ENCODE data around the gene UGT1A5.
"Not testable (repeated sequence)": the region's sequence is repeated elsewhere in the genome, so short reads cannot be mapped to it uniquely, and the experiment has no call there.

UGT1A5 gene

DNA sequence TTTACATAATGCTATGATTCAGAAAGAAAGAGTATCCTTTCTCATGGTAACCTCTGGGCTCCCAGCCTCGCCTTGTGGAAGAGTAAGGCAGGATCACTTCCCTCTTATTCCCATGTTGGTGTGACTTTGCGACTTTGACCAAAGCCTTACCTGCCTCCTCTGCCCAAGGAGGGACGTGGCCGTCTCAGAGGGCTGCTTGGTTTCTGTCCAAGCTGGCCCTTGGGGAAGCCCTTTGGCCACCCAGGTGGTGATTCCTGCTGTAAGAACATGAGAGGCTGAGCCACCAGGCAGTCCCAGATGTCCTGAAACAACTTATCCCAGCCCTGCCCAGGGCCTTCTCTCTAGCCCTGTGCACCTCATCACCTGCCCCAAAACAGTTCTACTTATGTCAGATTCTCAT is 14.0 kb upstream of the UGT1A5 start:
- DNase-seq: no peak

DNA sequence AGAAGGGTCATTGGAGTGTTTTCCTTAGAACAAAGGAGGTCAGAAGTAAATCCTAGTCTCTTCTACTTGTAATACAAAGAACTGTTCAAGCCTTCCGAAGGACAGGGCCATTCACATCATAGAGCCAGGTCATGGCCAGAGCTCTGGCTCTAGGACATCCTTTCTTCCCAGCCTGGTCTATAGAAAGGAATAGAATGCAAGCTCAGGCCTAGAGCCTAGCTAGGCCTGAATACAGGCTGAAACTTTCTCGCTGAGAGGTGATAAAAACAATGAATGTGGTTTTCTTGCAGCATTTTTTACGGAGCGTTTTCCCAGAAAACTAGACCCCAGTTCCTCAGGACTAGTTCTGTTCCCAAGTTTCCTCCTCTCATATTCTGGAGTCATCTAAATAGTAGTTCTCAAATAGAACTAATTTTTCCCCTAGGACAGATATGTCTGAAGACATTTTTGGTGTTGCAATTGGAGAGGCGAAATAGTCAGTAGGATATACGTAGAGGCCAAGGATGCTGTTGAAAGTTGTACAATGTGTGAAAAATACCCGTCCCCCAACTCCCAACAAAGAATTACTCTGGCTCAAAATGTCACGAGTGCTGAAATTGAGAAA is 13.2 kb upstream of the UGT1A5 start:
- no peak for DNase-seq

DNA sequence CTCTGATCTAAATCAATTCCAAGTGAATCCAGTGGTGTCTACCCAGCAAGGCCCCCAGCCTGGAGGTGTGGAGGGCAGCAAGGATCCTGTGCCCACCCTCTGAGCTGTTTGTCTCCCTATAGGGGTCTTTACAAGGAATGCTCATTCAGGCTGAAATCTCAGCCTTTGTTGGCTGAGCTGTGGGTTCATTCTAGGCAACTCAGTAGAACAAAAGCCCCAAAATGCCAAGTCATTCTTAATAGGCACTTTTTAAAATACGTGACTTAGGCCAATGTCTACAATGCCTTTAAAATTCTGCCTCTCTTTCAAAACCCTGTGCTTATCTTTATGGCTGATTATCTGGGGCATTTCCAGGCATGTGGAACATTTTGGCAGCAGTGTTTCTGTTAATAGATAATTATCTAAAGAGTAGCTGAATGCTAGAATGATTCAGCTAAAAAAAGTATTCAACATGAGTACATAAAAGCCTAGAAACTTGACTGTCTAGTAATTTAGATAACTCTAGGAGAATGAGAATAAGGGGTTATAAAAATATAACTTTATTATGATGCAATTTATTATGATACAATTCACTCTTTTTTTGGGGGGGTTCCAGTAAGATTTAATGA is 12.6 kb upstream of the UGT1A5 start:
- no peak for DNase-seq

DNA sequence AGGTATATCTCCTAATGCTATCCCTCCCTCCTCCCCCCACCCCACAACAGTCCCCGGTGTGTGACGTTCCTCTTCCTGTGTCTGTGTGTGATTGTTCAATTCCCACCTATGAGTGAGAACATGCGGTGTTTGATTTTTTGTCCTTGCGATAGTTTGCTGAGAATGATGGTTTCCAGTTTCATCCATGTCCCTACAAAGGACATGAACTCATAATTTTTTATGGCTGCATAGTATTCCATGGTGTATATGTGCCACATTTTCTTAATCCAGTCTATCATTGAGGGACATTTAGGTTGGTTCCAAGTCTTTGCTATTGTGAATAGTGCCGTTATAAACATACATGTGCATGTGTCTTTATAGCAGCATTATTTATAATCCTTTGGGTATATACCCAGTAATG is 11.9 kb upstream of the UGT1A5 start:
- not testable (repeated sequence) for DNase-seq

DNA sequence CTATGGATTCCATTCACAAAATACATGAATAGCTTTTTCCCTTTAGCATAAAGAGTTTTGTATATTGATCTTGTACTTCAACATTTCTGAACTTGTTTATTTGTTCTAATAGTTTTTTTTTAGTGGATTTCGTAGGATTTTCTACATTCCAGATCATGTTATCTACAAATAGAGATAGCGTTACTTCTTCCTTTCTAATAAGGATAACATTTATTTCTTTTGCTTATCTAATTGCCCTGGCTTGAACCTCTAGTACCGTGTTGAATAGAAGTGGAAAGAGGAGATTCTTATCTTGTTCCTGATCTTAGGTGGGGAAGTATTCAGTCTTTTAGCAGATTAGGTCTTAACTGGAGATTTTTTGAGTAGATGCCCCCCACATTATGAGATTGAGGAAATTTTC is 10.5 kb upstream of the UGT1A5 start:
- no peak for DNase-seq

DNA sequence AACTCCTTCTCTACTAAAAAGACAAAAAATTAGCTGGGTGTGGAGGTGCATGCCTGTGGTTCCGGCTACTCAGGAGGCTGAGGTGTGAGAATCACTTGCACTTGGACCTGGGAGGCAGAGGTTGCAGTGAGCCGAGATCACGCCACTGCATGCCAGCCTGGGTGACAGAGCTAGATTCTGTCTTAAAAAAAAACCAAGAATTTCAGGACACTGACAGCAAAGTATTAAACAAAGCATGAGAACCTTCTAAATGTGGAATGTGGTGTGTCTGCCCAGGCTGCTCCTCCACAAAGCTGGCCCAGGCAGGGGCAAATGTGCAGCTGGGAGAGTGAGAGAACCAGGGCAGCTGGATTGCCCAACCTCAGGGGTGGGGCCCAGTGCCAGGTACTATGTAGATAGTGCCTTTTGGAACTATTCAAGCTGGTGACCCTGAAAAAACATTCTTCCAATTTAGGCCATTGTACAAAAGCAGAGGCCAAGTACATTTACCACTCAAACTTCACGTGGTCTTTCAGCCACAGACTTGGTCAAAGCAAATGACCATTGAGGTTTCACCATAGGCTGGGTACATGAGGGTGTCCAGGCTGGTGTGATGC is 6.7 kb upstream of the UGT1A5 start:
- DNase-seq: no peak

DNA sequence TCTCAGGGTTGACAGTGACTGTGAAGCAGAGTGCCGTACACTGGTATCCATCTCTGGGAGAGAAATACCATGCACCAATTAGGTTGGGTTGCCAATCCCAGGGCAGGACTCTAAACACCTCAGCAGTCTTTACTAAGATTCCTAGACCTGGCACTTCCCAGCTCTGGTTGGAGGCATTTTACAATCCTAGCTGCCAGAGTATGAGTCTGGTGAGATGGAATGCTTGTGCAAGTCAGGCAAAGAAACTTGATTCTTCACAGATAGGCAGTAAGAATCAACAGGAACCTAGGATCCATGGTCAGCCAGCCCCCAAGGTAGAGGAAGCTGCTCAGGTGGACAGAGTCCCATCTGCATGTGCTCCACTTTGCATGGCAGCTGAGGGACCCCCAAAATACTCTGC is 6.0 kb upstream of the UGT1A5 start:
- DNase-seq: no peak

DNA sequence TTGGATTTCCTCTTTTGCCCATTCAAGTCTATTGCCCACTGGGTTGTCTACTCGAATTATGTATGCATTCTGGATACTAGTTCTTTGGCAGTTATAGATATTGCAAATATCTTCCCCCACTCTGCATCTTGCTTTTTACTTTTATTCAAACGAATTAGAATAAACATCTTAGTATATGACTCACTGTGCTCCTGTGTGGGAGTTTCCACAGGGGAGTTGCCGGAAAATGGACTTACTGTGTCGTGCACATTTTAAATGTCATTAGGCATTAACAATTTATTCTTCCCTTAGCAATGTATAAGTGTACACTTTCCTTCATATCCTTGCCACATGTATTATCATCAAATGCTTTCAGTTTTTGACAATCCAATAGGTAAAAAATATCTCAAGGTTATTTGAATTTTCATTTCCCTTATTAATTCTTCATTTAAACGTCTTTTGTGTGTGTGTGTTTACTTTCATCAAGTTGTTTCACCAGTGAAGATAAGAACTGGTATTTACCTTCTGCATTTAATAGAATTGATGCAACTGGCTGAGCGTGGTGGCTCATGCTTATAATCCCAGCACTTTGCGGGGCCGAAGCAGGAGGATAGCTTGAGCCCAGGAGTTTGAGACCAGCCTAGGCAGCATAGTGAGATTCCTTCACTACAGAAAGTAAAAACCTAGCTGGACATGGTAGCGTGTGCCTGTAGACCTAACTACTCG is 4.6 kb upstream of the UGT1A5 start:
- no peak for DNase-seq

DNA sequence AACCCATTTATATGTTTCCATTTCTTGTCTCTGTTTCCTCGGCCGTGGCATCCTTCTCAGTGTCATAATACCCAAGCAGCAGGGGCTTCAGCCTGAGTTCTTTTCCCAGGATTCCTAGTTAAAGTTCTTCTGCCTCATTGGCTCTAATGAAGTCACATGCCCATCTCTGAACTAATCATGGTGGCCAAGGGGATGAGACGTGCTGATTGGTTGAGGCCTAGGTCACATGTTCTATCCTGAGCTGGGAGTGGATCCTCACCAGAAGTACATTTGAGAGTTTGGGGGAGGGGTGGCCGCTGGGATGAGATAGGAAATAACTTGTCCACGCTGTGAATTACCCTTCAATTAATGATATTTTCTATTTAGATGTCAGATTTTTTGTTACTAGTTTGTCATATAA is 3.8 kb upstream of the UGT1A5 start:
- DNase-seq: no peak

DNA sequence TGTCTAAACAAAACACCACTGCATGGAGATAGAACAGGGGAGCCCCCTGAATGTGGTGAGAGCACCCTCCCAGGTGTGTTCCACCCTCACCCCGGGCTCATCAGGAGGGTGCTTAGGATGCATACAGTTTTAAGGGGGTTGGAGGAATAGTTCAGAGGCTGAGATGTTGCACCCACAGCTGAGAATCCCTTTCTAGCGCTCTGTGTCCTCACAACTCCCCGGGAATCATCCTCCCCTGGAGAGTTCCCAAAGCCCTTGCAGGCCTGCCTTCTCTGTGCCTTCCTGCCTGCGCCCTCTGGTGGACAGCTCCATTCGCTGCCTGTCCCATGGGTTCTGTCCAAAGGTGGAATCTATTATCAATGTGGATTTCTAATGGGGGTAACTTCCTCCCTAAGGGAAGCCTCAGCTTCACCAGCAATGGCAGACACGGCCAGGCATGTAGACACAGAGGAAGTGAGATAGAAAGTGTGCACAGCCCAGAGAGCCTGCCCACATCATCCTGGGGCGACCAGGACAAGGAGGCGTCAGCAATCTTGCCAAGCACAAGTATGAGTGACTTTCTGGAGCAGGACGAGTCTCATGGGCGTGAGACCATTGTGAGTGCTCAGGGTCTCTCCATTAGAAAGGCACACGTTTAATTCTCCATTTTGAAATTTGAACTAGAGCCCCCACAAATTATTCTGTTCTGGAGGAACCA is 1.2 kb upstream of the UGT1A5 start:
- DNase-seq: peak; percentile 42

DNA sequence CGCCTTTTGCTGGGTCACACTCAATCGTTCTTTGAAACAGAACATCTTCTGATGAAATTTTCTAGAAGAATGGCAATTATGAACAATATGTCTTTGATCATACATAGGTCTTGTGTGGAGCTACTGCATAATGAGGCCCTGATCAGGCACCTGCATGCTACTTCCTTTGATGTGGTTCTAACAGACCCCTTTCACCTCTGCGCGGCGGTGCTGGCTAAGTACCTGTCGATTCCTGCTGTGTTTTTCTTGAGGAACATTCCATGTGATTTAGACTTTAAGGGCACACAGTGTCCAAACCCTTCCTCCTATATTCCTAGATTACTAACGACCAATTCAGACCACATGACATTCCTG is 532 bp downstream of the UGT1A5 start:
- DNase-seq: no peak

DNA sequence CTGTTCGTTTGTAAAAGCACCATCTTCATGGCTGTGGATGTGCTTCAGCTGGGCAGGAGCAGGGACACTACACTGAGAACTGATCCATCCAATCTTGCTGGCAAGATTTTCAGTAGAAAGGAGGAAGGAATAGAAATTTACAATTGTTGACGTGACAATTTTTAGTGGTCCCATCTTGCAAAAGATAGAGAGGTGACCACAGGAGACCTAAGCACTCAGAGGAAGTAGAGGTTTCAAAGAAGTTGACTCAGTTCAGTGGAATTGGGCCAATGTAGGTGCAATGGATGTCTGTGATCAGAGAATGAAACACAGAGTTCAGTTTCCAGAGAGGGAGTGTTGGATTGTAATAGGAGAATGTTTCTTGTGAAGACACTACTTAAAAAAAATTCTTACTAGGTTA is 1.4 kb downstream of the UGT1A5 start:
- DNase-seq: no peak

DNA sequence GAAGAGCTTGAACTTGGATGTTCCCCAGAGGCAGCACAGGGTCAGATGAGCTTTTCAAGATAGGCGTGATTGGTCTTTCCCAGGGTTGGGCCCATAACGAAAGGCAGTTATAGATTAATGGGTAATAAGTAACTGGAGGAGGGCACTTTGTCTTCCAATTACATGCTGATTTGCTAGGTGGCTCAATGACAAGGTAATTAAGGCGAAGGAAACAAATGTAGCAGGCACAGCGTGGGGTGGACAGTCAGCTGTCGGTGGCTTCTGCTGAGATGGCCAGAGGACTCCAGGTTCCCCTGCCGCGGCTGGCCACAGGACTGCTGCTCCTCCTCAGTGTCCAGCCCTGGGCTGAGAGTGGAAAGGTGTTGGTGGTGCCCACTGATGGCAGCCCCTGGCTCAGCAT is 5.8 kb downstream of the UGT1A5 start, which contains the start of gene UGT1A4:
Gene UGT1A4, plus strand, starts transcription at position 185 of the 400 bp plus-strand sequence. Its CDS starts 85 bp downstream, at position 270.
- DNase-seq: no peak

DNA sequence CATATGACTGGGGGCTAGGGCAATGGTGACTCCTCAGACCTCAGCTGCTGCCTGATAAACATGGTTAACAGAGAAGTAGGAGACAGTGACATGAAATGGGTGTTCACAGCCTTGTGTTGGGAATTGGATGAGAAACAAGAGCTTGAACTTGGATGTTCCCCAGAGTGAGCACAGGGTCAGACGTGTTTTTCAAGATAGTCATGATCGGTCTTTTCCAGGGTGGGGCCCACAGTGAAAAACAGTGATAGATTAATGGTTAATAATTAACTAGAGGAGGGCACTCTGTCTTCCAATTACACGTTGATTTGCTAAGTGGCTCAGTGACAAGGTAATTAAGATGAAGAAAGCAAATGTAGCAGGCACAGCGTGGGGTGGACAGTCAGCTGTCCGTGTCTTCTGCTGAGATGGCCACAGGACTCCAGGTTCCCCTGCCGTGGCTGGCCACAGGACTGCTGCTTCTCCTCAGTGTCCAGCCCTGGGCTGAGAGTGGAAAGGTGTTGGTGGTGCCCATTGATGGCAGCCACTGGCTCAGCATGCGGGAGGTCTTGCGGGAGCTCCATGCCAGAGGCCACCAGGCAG is 16.1 kb downstream of the UGT1A5 start, which contains the start of gene UGT1A3:
Gene UGT1A3, plus strand, starts transcription at position 320 of the 579 bp plus-strand sequence. Its CDS starts 85 bp downstream, at position 405.
- no peak for DNase-seq

DNA sequence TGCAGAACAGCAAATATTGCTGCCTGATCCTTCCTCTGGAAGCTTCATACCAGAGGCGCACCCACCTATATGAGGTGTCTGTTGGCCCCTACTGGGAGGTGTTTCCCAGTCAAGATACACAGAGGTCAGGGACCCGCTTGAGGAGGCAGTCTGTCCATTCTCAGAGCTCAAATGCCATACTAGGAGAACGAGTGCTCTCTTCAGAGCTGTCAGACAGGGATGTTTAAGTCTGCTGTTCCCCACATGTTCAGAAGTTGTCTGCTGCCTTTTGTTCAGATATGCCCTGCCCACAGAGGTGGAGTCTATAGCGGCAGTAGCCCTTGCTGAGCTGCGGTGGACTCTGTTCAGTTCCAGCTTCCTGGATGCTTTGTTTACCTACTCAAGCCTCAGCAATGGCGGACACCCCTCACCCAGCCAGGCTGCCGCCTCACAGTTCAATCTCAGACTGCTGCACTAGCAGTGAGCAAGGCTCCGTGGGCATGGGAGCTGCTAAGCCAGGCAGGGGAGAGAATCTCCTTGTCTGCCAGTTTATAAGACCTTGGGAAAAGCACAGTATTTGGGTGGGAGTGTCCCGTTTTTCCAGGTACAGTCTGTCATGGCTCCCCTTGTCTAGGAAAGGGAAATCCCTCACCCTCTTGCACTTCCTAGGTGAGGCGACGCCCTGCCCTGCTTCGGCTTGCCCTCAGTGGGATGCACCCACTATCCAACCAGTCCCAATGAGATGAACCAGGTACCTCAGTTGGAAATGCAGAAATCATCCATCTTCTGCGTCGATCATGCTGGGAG is 24.4 kb downstream of the UGT1A5 start:
- DNase-seq: not testable (repeated sequence)

DNA sequence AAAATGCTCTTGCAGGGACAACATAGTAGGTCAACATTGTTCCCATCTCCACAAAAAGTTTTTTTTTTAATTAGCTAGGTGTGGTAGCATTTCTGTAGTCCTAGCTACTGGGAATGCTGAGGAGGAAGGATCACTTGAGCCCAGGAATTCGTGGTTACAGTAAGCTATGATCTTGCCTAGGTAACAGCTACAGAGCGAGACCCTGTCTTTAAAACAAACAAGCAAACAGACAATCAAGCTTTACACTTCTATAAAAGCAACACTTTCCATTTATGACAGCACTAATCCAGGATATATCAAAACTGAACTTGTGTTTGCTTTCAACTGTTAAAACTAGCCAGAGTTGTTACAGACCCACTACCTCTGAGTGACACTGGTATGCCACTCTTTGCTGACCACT is 28.2 kb downstream of the UGT1A5 start:
- DNase-seq: no peak

DNA sequence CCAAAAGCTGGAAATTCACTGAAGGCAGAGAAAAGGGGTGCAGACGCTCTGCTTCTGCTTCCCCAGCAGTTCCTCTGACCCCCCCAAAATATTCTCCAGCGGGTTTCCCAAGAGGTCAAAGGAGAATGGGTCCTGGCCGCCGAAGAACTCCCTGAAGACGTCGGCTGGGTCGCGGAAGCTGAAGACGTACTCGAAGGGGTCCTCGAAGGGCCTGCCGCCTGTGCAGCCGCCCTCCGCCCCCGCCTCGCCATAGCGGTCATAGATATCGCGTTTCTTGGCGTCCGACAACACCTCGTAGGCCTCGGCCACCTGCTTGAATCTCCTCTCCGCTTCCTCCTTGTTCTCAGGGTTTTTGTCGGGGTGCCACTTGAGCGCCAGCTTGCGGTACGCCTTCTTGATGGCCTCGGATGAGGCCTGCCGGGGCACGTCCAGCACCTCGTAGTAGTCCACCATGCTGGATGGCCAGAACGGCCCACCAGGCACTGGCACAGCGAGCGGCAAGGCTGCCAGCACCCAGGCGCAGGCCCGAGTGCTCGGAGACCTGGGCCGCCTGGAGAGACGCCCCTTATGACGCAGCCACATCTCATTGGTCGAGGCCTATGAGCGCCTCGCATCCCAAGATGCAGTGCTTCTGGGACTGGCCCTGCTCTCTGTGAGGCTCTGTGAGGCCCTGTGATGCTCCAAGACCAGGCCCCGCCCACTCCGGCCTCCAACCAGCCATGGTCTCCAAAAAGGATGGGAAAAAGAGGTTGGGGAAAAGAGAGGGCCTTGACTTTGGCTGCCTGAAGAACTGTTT is 31.0 kb downstream of the UGT1A5 start:
- no peak for DNase-seq

DNA sequence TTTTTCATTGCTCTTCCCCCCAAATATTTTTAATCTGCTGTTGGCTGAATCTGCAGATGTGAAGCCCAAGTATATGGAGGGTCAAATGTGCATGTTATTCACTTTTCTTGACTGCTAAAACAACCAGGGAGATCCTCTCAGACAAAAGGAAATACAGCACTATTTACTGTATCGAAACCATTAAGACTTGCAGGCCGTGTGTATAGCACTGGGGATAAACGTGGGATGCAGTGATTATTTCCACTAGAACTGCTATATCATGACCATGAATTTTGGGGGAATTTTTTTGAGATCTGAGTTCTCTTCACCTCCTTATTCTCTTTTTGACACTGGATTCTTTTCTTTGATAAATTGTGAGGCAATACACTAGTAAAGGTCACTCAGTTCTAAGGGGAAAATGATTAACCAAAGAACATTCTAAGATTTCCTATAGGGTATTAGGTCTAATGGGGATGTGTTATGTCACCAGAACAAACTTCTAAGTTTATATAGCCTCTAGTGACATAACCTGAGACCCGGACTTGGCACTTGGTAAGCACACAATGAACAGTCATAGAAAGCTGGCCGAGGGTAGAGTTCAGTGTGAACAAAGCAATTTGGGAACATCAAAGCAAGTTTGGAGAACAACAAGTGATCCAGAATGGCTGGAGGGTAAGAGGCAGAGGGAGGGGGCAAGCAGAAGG is 32.5 kb downstream of the UGT1A5 start:
- no peak for DNase-seq

DNA sequence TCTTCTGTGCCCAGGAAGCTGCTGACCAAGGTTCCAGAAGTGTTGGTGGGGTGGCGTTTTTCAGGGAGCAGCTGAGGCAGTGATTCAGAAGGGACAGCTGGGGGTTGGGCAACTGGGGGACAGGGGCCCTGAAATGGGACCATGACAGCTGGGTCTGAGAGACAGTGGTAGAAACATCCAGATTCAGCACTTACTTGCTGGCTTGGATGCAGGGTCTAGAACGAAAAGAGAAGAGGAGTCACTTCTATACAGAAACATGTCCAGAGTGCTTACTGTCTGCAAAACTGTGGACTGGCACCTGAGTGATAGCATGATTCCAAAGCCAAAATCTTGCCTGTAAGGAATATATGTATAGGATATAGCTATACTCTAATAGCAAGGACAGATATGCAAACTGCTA is 33.1 kb downstream of the UGT1A5 start:
- DNase-seq: not testable (repeated sequence)

DNA sequence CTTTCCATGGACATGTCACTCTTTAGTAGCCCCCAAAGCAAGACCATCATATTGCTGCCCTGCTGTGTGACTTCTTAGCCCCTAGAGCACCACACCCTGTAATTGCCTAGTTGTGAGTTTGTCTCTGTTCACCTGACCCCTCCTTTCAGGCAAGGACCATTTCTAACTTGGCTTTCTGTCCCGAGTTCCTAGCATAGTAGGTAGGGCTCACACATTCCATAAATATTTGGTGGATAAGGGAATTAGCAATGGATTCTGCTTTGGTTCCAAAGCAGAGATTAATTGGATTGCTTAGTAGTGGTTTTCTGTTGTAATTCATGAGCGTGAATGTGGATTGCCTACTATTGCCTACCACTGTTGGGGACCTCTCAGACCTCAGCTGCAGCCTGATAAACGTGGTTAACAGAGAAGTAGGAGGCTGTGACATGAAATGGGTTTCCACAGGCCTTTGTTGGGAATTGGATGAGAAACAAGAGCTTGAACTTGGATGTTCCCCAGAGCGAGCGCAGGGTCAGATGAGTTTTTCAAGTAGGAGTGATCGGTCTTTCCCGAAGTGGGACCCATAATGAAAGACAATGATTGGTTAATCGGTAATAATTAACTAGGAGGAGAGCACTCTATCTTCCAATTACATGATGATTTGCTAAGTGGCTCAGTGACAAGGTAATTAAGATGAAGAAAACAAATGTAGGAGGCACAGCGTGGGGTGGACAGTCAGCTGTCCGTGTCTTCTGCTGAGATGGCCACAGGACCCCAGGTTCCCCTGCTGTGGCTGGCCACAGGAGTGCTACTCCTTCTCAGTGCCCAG is 34.0 kb downstream of the UGT1A5 start:
- no peak for DNase-seq
